Stimulated activated CD4-positive, alpha-beta T cell treated with anti-CD3 and anti-CD28 coated beads, Interleukin-2, amount 100 ng/mL, for 4 hours (primary cell): ENCODE measurements around the gene FOXD4L1.
"Not testable (repeated sequence)": the region's sequence is repeated elsewhere in the genome, so short reads cannot be mapped to it uniquely, and the experiment has no call there.

Source experiments
- DNase-seq: peaks from one replicate; pipeline ENCODE4 v3.0.0-alpha.2; 2020; ENCODE audit warnings: low read depth

FOXD4L1 gene

GRCh38 chr2:113524986-113525385 is 26.5 kb downstream of the FOXD4L1 start:
- DNase-seq: not testable (repeated sequence)

- DNase-seq: not testable (repeated sequence)
These were observed 29.0 kb downstream of the FOXD4L1 start for GRCh38 chr2:113527350-113528045.

GRCh38 chr2:113528126-113528525 is 29.7 kb downstream of the FOXD4L1 start:
- DNase-seq: not testable (repeated sequence)

- not testable (repeated sequence) for DNase-seq
These were observed 30.4 kb downstream of the FOXD4L1 start for GRCh38 chr2:113528904-113529303.

- DNase-seq: not testable (repeated sequence)
These were observed 34.5 kb downstream of the FOXD4L1 start for GRCh38 chr2:113532991-113533390.

GRCh38 chr2:113536573-113536972 is 38.1 kb downstream of the FOXD4L1 start:
- not testable (repeated sequence) for DNase-seq

- not testable (repeated sequence) for DNase-seq
These were observed 42.4 kb downstream of the FOXD4L1 start for GRCh38 chr2:113540834-113541203.

- DNase-seq: not testable (repeated sequence)
These were observed 42.9 kb downstream of the FOXD4L1 start for GRCh38 chr2:113541204-113541975.

- not testable (repeated sequence) for DNase-seq
These were observed 43.6 kb downstream of the FOXD4L1 start for GRCh38 chr2:113541976-113542485.

- not testable (repeated sequence) for DNase-seq
These were observed 44.1 kb downstream of the FOXD4L1 start for GRCh38 chr2:113542529-113542928.
